ENCODE results near the gene CTIF.

DNA sequence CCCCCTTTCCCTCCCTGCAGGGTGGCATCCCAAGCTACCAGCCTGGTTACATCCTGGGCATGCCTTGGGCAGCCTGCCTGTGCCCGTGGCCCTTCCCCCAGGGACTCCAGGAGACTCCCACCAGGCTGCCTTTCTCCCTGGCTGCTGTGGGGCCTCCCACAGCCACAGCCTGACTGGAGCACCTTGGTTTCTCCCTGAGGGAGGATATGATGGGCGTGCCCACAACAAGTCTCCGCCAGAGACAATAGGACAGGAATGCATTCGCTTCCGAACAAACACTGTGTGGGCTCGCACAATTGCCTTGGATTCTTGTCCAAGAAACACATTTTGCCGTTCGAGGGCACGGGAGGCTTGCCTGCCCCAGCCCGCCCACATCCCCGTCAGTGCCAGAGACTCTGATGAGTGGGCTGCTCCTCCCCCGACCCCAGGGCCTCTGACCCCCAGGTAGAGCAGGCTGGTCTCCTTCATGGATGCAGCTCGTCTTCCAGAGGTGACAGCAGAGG, 309.9 kb downstream of the CTIF start:
- TF ChIP-seq EZH2 (IDR thresholded peaks at IDR 0.05) (no peak), POLR2AphosphoS5 (IDR thresholded peaks at IDR 0.05; ENCODE audit: borderline replicate concordance, low read depth, low read length) (no peak)
